ENCODE data around the gene VASN.

The VASN gene

DNA sequence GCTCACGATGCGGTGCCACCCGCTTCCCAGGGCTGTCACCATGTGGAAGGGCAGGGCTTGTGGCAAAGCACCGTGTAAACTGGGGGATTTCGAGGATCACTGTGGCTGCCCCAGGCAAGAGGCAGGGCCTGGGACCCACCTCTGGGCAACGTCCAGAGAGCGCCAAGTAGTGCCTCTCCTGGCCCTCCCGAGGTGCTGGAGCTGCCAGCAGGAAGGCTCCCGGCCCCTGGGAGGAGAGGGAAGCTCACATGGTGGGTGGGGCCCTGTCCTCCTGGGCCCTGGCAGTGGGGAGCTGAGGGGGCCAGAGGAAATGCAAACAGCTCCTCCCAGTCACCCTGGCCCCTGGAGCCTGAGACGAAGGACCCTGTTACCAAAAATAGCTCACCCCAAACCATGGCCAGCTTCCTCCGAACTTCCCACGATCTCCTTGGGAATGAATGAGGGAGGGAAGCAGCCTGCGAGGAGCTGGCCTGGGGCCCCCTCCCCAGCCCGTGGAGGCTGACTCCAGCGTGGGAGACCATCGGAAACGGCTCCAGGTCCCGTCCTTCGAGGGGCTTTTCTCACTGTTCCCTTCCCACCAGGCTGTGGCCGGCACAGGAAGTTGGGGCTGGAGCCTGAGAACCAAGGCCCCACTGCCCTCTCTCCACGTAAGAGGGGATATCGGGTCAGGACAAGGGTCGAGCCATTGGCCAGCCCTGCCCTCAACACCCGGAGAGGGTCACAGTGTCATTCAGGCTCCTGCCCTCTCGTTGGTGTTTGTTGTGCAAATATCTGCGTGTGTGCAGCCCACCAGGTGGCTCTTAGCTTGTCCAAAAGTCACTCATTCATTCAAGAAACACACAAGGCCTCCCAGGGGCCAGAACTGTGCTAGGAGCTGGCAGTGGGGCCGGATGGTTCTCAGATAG, 17.7 kb downstream of the VASN start:
- H3K4me3 ChIP-seq (ENCODE audit: low read depth in 1 of 2, low read length in 2 of 2), result no peak overlapping the region
- ATAC-seq (ENCODE audit: insufficient read depth, low read depth) (no peak), DNase-seq (no peak)
- H3K4me1 ChIP-seq (ENCODE audit: insufficient read depth, low read length), result no peaks in the 10 kb centered on the region
- TF ChIP-seq, protein P1, sequence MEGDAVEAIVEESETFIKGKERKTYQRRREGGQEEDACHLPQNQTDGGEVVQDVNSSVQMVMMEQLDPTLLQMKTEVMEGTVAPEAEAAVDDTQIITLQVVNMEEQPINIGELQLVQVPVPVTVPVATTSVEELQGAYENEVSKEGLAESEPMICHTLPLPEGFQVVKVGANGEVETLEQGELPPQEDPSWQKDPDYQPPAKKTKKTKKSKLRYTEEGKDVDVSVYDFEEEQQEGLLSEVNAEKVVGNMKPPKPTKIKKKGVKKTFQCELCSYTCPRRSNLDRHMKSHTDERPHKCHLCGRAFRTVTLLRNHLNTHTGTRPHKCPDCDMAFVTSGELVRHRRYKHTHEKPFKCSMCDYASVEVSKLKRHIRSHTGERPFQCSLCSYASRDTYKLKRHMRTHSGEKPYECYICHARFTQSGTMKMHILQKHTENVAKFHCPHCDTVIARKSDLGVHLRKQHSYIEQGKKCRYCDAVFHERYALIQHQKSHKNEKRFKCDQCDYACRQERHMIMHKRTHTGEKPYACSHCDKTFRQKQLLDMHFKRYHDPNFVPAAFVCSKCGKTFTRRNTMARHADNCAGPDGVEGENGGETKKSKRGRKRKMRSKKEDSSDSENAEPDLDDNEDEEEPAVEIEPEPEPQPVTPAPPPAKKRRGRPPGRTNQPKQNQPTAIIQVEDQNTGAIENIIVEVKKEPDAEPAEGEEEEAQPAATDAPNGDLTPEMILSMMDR (IDR thresholded peaks at IDR 0.05; ENCODE audit: borderline replicate concordance, extremely low read depth, low read length, poor library complexity, severe bottlenecking), result no peak
- TF ChIP-seq EZH2 (IDR thresholded peaks at IDR 0.05; ENCODE audit: borderline replicate concordance, low read depth, low read length, severe bottlenecking), result no peak
- no peak overlapping the region for H2AFZ ChIP-seq (ENCODE audit: low read depth, low read length)
- H3K9me3 ChIP-seq (ENCODE audit: insufficient read depth, low read length, severe bottlenecking), result no peaks in the 10 kb centered on the region
- peaks cover 74% of the 10 kb centered on the region for H3K36me3 ChIP-seq (ENCODE audit: insufficient read depth, low read length)
- no peaks in the 10 kb centered on the region for H3K27me3 ChIP-seq (ENCODE audit: insufficient read depth, low read length, poor library complexity)
- H3K79me2 ChIP-seq (ENCODE audit: insufficient read depth, low read length), result no peaks in the 10 kb centered on the region
- no peak overlapping the region for H3K4me2 ChIP-seq (ENCODE audit: insufficient read depth, low read length)
- no peak overlapping the region for H3K27ac ChIP-seq (ENCODE audit: low read length)
- no peak overlapping the region for H3K9ac ChIP-seq (ENCODE audit: low read depth, low read length)
- H4K20me1 ChIP-seq (ENCODE audit: insufficient read depth, low read length), result peaks cover 33% of the 10 kb centered on the region

DNA sequence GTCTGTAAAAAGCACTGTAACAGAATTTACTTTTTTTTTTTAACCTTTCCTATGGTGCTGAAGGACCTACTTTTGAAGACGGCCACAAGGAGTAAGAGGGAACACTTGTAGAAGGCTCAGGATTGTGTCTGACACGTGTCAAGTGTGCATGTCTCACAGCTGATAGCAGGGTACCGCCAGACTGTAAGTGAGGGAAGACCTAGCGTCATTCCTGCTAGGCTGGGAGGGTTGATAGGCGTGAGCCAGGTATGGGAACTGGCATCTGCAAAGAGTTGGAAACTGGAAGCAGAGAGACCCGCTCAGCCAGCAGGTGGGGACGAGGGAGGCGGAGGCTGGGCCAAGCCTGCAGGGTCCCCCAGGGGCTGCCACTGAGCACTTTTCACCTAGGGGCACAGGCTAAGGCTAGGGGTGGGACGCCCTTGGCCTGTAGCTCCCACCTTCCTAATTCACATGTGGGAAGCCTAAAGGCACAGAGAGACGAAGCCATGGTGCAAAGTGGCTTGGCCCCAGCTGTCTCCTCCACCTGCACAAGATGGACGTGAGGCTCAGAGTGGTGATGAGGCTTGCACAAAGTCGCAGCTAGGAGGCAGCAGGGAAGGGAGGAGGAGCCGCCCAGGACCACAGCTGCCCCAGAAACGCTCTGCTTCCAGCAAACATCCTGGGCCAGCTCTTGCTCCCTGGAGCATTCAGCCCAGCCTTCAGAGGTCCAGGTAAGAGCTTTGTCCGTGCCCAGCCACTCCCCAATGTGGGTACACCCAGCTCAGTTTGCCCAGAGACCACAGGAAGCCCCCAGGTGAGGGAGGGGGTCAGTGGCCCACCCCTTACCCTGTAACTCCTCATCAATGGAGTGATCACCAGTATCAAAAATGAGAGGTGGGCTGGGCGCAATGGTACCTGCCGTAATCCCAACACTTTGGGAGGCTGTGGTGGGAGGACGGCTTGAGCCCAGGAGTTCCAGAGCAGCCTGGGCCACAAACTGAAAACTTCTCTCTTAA, 18.9 kb downstream of the VASN start:
- H4K20me1 ChIP-seq (ENCODE audit: insufficient read depth, low read length), result peaks cover 35% of the 10 kb centered on the region
- H3K4me1 ChIP-seq (ENCODE audit: insufficient read depth, low read length), result no peaks in the 10 kb centered on the region

DNA sequence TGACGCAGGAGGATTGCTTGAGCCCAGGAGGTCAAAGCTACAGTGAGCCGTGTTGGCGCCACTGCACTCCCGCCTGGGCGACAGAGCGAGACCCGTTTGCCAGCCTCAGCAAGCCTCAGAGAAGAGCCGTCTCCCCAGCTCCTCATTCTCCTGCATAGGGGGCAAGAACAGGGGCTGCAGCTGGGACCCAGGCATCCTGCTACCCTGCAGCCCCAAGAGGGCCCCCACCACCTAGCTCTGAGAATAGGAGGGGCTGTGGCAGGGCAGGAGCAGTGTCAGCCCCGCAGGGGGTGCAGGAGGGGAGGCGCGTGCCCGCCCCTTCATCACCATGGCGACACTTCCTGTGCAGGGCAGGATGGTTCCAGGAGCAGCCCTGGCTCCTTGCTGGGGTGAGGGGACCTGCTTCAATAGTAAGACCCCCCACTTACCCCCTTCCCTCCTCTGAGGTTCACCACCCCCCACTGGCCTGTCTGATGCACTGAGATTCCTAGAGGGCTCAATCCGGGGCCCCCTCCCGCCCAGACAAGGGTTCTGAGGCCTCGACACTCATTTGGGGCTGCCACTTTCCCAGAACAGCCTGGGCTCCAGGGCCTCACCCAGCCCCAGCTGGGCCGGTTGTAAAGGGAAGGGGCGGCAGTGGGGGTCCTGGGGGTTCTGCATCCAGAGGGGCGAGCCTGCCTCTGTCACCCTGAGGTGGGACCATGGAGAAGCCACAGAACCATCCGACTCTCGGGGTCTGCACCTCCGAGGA, 20.2 kb downstream of the VASN start:
- H4K20me1 ChIP-seq (ENCODE audit: insufficient read depth, low read length), result peaks cover 34% of the 10 kb centered on the region
- peaks cover 73% of the 10 kb centered on the region for H3K36me3 ChIP-seq (ENCODE audit: insufficient read depth, low read length)
- no peak overlapping the region for H3K27ac ChIP-seq (ENCODE audit: low read length)
- ATAC-seq (ENCODE audit: insufficient read depth, low read depth), result peak; percentile 84
- no peaks in the 10 kb centered on the region for H3K27me3 ChIP-seq (ENCODE audit: insufficient read depth, low read length, poor library complexity)
- no peak overlapping the region for H3K4me3 ChIP-seq (ENCODE audit: low read depth in 1 of 2, low read length in 2 of 2)
- H3K9me3 ChIP-seq (ENCODE audit: insufficient read depth, low read length, severe bottlenecking), result no peaks in the 10 kb centered on the region
- no peak overlapping the region for H3K9ac ChIP-seq (ENCODE audit: low read depth, low read length)
- H2AFZ ChIP-seq (ENCODE audit: low read depth, low read length), result no peak overlapping the region
- TF ChIP-seq, protein P1 (IDR thresholded peaks at IDR 0.05; ENCODE audit: borderline replicate concordance, extremely low read depth, low read length, poor library complexity, severe bottlenecking), result no peak
- TF ChIP-seq EZH2 (IDR thresholded peaks at IDR 0.05; ENCODE audit: borderline replicate concordance, low read depth, low read length, severe bottlenecking), result no peak
- H3K4me2 ChIP-seq (ENCODE audit: insufficient read depth, low read length), result no peak overlapping the region
- no peaks in the 10 kb centered on the region for H3K79me2 ChIP-seq (ENCODE audit: insufficient read depth, low read length)
- H3K4me1 ChIP-seq (ENCODE audit: insufficient read depth, low read length), result no peaks in the 10 kb centered on the region
- peak; percentile 70 for DNase-seq

More for the DNA sequence above, 18.9 kb downstream of the VASN start:
- no peak for DNase-seq
- Histone ChIP-seq H3K36me3 (ENCODE audit: insufficient read depth, low read length) (peaks cover 76% of the 10 kb centered on the region), H3K79me2 (ENCODE audit: insufficient read depth, low read length) (no peaks in the 10 kb centered on the region), H3K27ac (ENCODE audit: low read length) (no peak overlapping the region), H3K4me3 (ENCODE audit: low read depth in 1 of 2, low read length in 2 of 2) (no peak overlapping the region), H3K27me3 (ENCODE audit: insufficient read depth, low read length, poor library complexity) (no peaks in the 10 kb centered on the region), H3K4me2 (ENCODE audit: insufficient read depth, low read length) (no peak overlapping the region), H3K9ac (ENCODE audit: low read depth, low read length) (no peak overlapping the region), H2AFZ (ENCODE audit: low read depth, low read length) (no peak overlapping the region), H3K9me3 (ENCODE audit: insufficient read depth, low read length, severe bottlenecking) (no peaks in the 10 kb centered on the region)
- ATAC-seq (ENCODE audit: insufficient read depth, low read depth), result no peak
- TF ChIP-seq EZH2 (IDR thresholded peaks at IDR 0.05; ENCODE audit: borderline replicate concordance, low read depth, low read length, severe bottlenecking), result no peak
- TF ChIP-seq, protein P1 (IDR thresholded peaks at IDR 0.05; ENCODE audit: borderline replicate concordance, extremely low read depth, low read length, poor library complexity, severe bottlenecking), result no peak

Data from DND-41 (cell line).